Chondrocyte (in vitro differentiated cells): ENCODE measurements around the gene GGT6. TPM values are rescaled to one million over a fixed set of nuclear protein-coding genes. Genes with fewer than 3 reads are reported as not detected.

ENCODE experiments used
- DNase-seq: peaks from one replicate; pipeline ENCODE4 v3.0.0; 2021; ENCODE audit warnings: mixed read lengths, low spot score
- H3K27ac Mint-ChIP-seq: one replicate; pipeline ENCODE4 v1.8.0; 2021; ENCODE audit warnings: mild to moderate bottlenecking, moderate library complexity, mixed read lengths; ENCODE audit not compliant: unreplicated experiment
- H3K27me3 Mint-ChIP-seq: 2 replicates; pipeline ENCODE4 v1.8.0; 2021; ENCODE audit warnings: low read depth, mixed read lengths
- H3K36me3 Mint-ChIP-seq: 2 replicates; pipeline ENCODE4 v1.8.0; 2021; ENCODE audit warnings: low read depth, mixed read lengths
- H3K4me1 Mint-ChIP-seq: 2 replicates; pipeline ENCODE4 v1.8.0; 2021; ENCODE audit warnings: low read depth, mild to moderate bottlenecking, mixed read lengths
- H3K4me3 Mint-ChIP-seq: one replicate; pipeline ENCODE4 v1.8.0; 2021; ENCODE audit warnings: mild to moderate bottlenecking, moderate library complexity, mixed read lengths; ENCODE audit not compliant: unreplicated experiment
- H3K9me3 Mint-ChIP-seq: 2 replicates; pipeline ENCODE4 v1.8.0; 2021; ENCODE audit warnings: low read depth, mixed read lengths
- CTCF ChIP-seq: fragments of 200-600 bp; sonication (generic); IDR thresholded peaks from 2 replicates; pipeline ENCODE4 v1.5.0; 2021; ENCODE audit warnings: antibody characterized with exemption, mild to moderate bottlenecking, moderate library complexity
- total RNA-seq: library from RNA; stranded (reverse); gene quantifications from 3 replicates; pipeline ENCODE4 v1.2.1, GENCODE V29; 2021

The GGT6 gene
- total RNA-seq, 1 donor from 2014 or later: not detected

GRCh38 chr17:4515501-4515900, 44.9 kb downstream of the GGT6 start:
- Mint-ChIP-seq H3K27ac (no peak overlapping the region), H3K27me3 (peaks cover 6% of the 10 kb centered on the region), H3K4me1 (no peaks in the 10 kb centered on the region), H3K4me3 (no peak overlapping the region), H3K9me3 (no peaks in the 10 kb centered on the region), H3K36me3 (no peaks in the 10 kb centered on the region)
- no peak for DNase-seq
- TF ChIP-seq CTCF: no peak

- TF ChIP-seq CTCF: no peak
- H3K27ac Mint-ChIP-seq: no peak overlapping the region
- no peak for DNase-seq
- H3K36me3 Mint-ChIP-seq: no peaks in the 10 kb centered on the region
- H3K4me3 Mint-ChIP-seq: no peak overlapping the region
- H3K4me1 Mint-ChIP-seq: no peaks in the 10 kb centered on the region
- no peaks in the 10 kb centered on the region for H3K9me3 Mint-ChIP-seq
- H3K27me3 Mint-ChIP-seq: peaks cover 6% of the 10 kb centered on the region
These were observed 45.6 kb downstream of the GGT6 start for GRCh38 chr17:4514779-4515178.

- Mint-ChIP-seq H3K4me3 (no peak overlapping the region), H3K27me3 (peaks cover 6% of the 10 kb centered on the region), H3K36me3 (no peaks in the 10 kb centered on the region), H3K4me1 (no peaks in the 10 kb centered on the region), H3K27ac (no peak overlapping the region), H3K9me3 (no peaks in the 10 kb centered on the region)
- TF ChIP-seq CTCF: no peak
- DNase-seq: no peak
These were observed 46.2 kb downstream of the GGT6 start for GRCh38 chr17:4514206-4514605.

- no peak for TF ChIP-seq CTCF
- Mint-ChIP-seq H3K27me3 (peaks cover 9% of the 10 kb centered on the region), H3K27ac (no peak overlapping the region), H3K4me1 (no peaks in the 10 kb centered on the region), H3K4me3 (no peak overlapping the region), H3K9me3 (no peaks in the 10 kb centered on the region), H3K36me3 (no peaks in the 10 kb centered on the region)
- no peak for DNase-seq
These were observed 47.0 kb downstream of the GGT6 start for GRCh38 chr17:4513113-4514032.

- no peak for TF ChIP-seq CTCF
- no peak for DNase-seq
- no peaks in the 10 kb centered on the region for H3K9me3 Mint-ChIP-seq
- no peaks in the 10 kb centered on the region for H3K4me1 Mint-ChIP-seq
- no peak overlapping the region for H3K27ac Mint-ChIP-seq
- H3K4me3 Mint-ChIP-seq: no peak overlapping the region
- no peaks in the 10 kb centered on the region for H3K36me3 Mint-ChIP-seq
- H3K27me3 Mint-ChIP-seq: peaks cover 7% of the 10 kb centered on the region
These were observed 47.9 kb downstream of the GGT6 start for GRCh38 chr17:4512156-4513112.
